HepG2 (cell line): ENCODE results near the gene GYPC. TPM values are rescaled to one million over a fixed set of nuclear protein-coding genes. Genes with fewer than 3 reads are reported as not detected.

ENCODE experiments used
- ATAC-seq: fragments of 200-7000 bp; cut with Tn5 transposase; 3 replicates; pipeline ENCODE4 v1.9.1; 2020; ENCODE audit warnings: mild to moderate bottlenecking, moderate library complexity
- BruUV-seq: library from RNA; stranded (reverse); fragments of 400-500 nt; replicated peaks from 2 replicates; lab custom pipeline; 2021; lab: Mats Ljungman, UMichigan
- CTCF ChIA-PET: fragments of 300-600 bp; formaldehyde crosslinking; extraction: SDS; loops from one replicate; lab custom pipeline; 2021; ENCODE audit warnings: low total read pairs, inconsistent platforms, low intra/inter-chr PET ratio; lab: Yijun Ruan, JAX
- POLR2A ChIA-PET: fragments of 350-600 bp; sonication (Branson Sonifier 250); formaldehyde crosslinking; loops from one replicate; lab custom pipeline; 2020; ENCODE audit warnings: antibody characterized with exemption, inconsistent platforms; lab: Yijun Ruan, JAX
- DNase-seq: peaks from one replicate; pipeline ENCODE4 v3.0.0-alpha.2; 2015; ENCODE audit warnings: low spot score
- FAIRE-seq: peaks from 3 replicates; lab custom pipeline; 2011; peaks lifted over from hg19 to GRCh38; lab: Jason Lieb, UNC
- H2AFZ ChIP-seq: one replicate; pipeline ENCODE4 v1.6.1; 2011; ENCODE audit warnings: low read length, inconsistent platforms
- H3K27ac ChIP-seq: fragments of 300-600 bp; 3 replicates; pipeline ENCODE4 v1.8.0; 2011; ENCODE audit warnings: mixed run types, mild to moderate bottlenecking, mixed read lengths, low read length, inconsistent platforms; ENCODE audit not compliant: insufficient read depth; ENCODE audit errors: extremely low read length
- H3K27me3 ChIP-seq, 2 experiments: fragments of 200-600 bp in 1 of 2; 2 replicates in 1 of 2; 3 replicates in 1 of 2; pipeline versions ENCODE4 v1.6.0 to v1.8.0; 2011; ENCODE audit warnings: low read length in 2 of 2, mild to moderate bottlenecking in 2 of 2, moderate library complexity in 2 of 2, inconsistent platforms in 1 of 2; ENCODE audit not compliant: insufficient read depth in 2 of 2, control insufficient read depth in 1 of 2
- H3K36me3 ChIP-seq, 2 experiments: fragments of 200-600 bp in 1 of 2; replicated peaks in 1 of 2; 2 replicates in 1 of 2; 3 replicates in 1 of 2; pipeline versions ENCODE4 v1.5.1 to v1.8.0; 2011; ENCODE audit warnings: low read length in 2 of 2, inconsistent platforms in 1 of 2; ENCODE audit not compliant: insufficient read depth in 2 of 2, control insufficient read depth in 1 of 2
- H3K4me1 ChIP-seq: 2 replicates; pipeline ENCODE4 v1.5.1; 2012; ENCODE audit warnings: low read length, inconsistent platforms; ENCODE audit not compliant: insufficient read depth
- H3K4me2 ChIP-seq: 2 replicates; pipeline ENCODE4 v1.6.0; 2011; ENCODE audit warnings: low read depth, low read length, inconsistent platforms
- H3K4me3 ChIP-seq, 3 experiments: fragments of 200-600 bp in 1 of 3; sonication (generic), shearing (Covaris generic) in 1 of 3; replicated peaks in 1 of 3; 2 replicates each; pipeline ENCODE4 v1.5.1; 2011 to 2016; ENCODE audit warnings: low read length in 3 of 3, inconsistent platforms in 2 of 3, low read depth in 2 of 3, mild to moderate bottlenecking in 2 of 3, control low read depth in 1 of 3, mixed read lengths in 1 of 3; ENCODE audit not compliant: insufficient read depth in 1 of 3
- H3K79me2 ChIP-seq: one replicate; pipeline ENCODE4 v1.6.1; 2011; ENCODE audit warnings: low read length, inconsistent platforms; ENCODE audit not compliant: insufficient read depth
- H3K9ac ChIP-seq: 2 replicates; pipeline ENCODE4 v1.6.0; 2011; ENCODE audit warnings: mild to moderate bottlenecking, low read depth, low read length, inconsistent platforms; ENCODE audit not compliant: insufficient read depth
- H3K9me3 ChIP-seq: 2 replicates; pipeline ENCODE4 v1.5.1; 2012; ENCODE audit warnings: mild to moderate bottlenecking, low read length
- H4K20me1 ChIP-seq: 2 replicates; pipeline ENCODE4 v1.6.0; 2011; ENCODE audit warnings: inconsistent platforms, mild to moderate bottlenecking, low read length, moderate library complexity; ENCODE audit not compliant: insufficient read depth
- HDAC1 ChIP-seq: sonication (generic); formaldehyde crosslinking; IDR thresholded peaks from 2 replicates; pipeline ENCODE4 v1.5.1; 2020; ENCODE audit warnings: mild to moderate bottlenecking, missing genetic modification reagents
- HNF4A ChIP-seq: sonication (generic); formaldehyde crosslinking; IDR thresholded peaks from 2 replicates; pipeline ENCODE4 v1.4.0; 2020; ENCODE audit warnings: missing genetic modification reagents
- HNRNPK ChIP-seq: fragments of 200-400 bp; formaldehyde crosslinking; IDR thresholded peaks from 2 replicates; pipeline ENCODE4 v1.6.1; 2018; ENCODE audit warnings: low read length, low read depth, moderate library complexity, mild to moderate bottlenecking; ENCODE audit not compliant: poor library complexity, severe bottlenecking
- IKZF5 ChIP-seq: IDR thresholded peaks from 2 replicates; pipeline ENCODE4 v1.6.1; 2018; ENCODE audit warnings: missing genetic modification reagents, mild to moderate bottlenecking, missing compliant biosample characterization
- MAZ ChIP-seq, 2 experiments: sonication (generic) in 1 of 2; formaldehyde crosslinking in 1 of 2; IDR thresholded peaks; 2 replicates each; pipeline versions ENCODE4 v1.5.0 to v1.6.1; 2012 to 2020; ENCODE audit warnings: low read depth in 2 of 2, mild to moderate bottlenecking in 2 of 2, borderline replicate concordance in 1 of 2, improper control_type of control experiment in 1 of 2, low read length in 1 of 2, missing genetic modification reagents in 1 of 2, moderate library complexity in 1 of 2
- REST ChIP-seq, 2 experiments: IDR thresholded peaks; 2 replicates each; pipeline ENCODE4 v1.6.1; 2011 to 2012; ENCODE audit warnings: low read length in 2 of 2, borderline replicate concordance in 1 of 2, low read depth in 1 of 2, mild to moderate bottlenecking in 1 of 2, moderate library complexity in 1 of 2
- YY1 ChIP-seq: IDR thresholded peaks from 2 replicates; pipeline ENCODE4 v1.6.1; 2011; ENCODE audit warnings: low read length, low read depth, moderate library complexity, mild to moderate bottlenecking; ENCODE audit not compliant: insufficient read depth, insufficient replicate concordance
- ZNF3 ChIP-seq: IDR thresholded peaks from 2 replicates; pipeline ENCODE4 v1.7.0; 2017; ENCODE audit warnings: inconsistent platforms
- ZNF549 ChIP-seq: sonication (generic); formaldehyde crosslinking; IDR thresholded peaks from 2 replicates; pipeline ENCODE4 v1.5.0; 2020; ENCODE audit warnings: missing genetic modification reagents
- ZNF564 ChIP-seq: sonication (generic); formaldehyde crosslinking; IDR thresholded peaks from 2 replicates; pipeline ENCODE4 v1.8.1; 2023; ENCODE audit warnings: mild to moderate bottlenecking, missing genetic modification reagents
- ZNF747 ChIP-seq: sonication (generic); formaldehyde crosslinking; IDR thresholded peaks from 2 replicates; pipeline ENCODE4 v1.8.1; 2023; ENCODE audit warnings: missing genetic modification reagents, mild to moderate bottlenecking, borderline replicate concordance
- ZNF777 ChIP-seq: sonication (generic); formaldehyde crosslinking; IDR thresholded peaks from 2 replicates; pipeline ENCODE4 v1.4.0; 2020; ENCODE audit warnings: missing genetic modification reagents
- ZNF782 ChIP-seq: sonication (generic); formaldehyde crosslinking; IDR thresholded peaks from 2 replicates; pipeline ENCODE4 v1.4.0; 2020; ENCODE audit warnings: missing genetic modification reagents, mild to moderate bottlenecking, borderline replicate concordance
- WGBS: methylation state at CpG from one replicate; pipeline ENCODE4 v1.1.6; 2017; ENCODE audit warnings: low lambda C conversion rate; 5-methylcytosine and 5-hydroxymethylcytosine counted together
- in situ Hi-C: cut with HindIII; loops from 2 replicates; pipeline ENCODE4 v1.10.0; 2017; ENCODE audit warnings: low pct_unique_long_range_greater_than_20kb; ENCODE audit not compliant: extremely low pct_ligation_motif_present
- intact Hi-C: fragments of 100-400 bp; cut with micrococcal nuclease; formaldehyde crosslinking; loops from one replicate; pipeline ENCODE4 v1.10.0; 2022; ENCODE audit not compliant: unreplicated experiment
- polyA plus RNA-seq, 8 experiments: library from polyadenylated mRNA; depleted of rRNA in 3 of 8; stranded (reverse) in 7 of 8; unstranded in 1 of 8; fragments of >200 nt; fragmentation: Illumina TruSeq in 4 of 8; extraction: Trizol in 4 of 8; gene quantifications; 2 replicates each; pipeline versions ENCODE4 v1.2.1 to v1.2.3, GENCODE V29; 2011 to 2016; ENCODE audit warnings: low read depth in 4 of 8, missing spikeins in 1 of 8, mixed read lengths in 1 of 8; ENCODE audit not compliant: insufficient read depth in 1 of 8
- total RNA-seq, 5 experiments: library from RNA; depleted of rRNA; stranded (reverse); fragments of >200 nt; fragmentation: Illumina TruSeq; extraction: Trizol; gene quantifications; 2 replicates each; pipeline ENCODE4 v1.2.3, GENCODE V29; 2016; ENCODE audit warnings: low read depth in 1 of 5
- TF ChIP-seq, protein P1 (sequence below): sonication (generic); formaldehyde crosslinking; IDR thresholded peaks from 2 replicates; pipeline ENCODE4 v1.5.0; 2020; ENCODE audit warnings: mild to moderate bottlenecking, missing genetic modification reagents, borderline replicate concordance

The GYPC gene
- total and polyA plus RNA-seq, 2 of the 13 experiments (the other 11 are each of a cell fraction or from before 2014, with no cell fraction given) = not detected

- CTCF ChIA-PET = no interaction called here
- no peaks in the 10 kb centered on the region for H3K79me2 ChIP-seq
- FAIRE-seq (no peak), DNase-seq (no peak), ATAC-seq (no peak)
- peaks cover 7% of the 10 kb centered on the region; the same call in 1 of the 2 replicates for H3K9me3 ChIP-seq
- no peaks in the 10 kb centered on the region for H3K36me3 ChIP-seq
- no peak overlapping the region for H3K27ac ChIP-seq
- no peak overlapping the region for H3K9ac ChIP-seq
- no peaks in the 10 kb centered on the region for H3K4me1 ChIP-seq
- WGBS = 11% methylated on average over 4 of the region's 4 CpGs
- H2AFZ ChIP-seq = no peak overlapping the region
- intact Hi-C loops = no loop called here
- no peak overlapping the region for H3K4me2 ChIP-seq
- no peaks in the 10 kb centered on the region for H4K20me1 ChIP-seq
- in situ Hi-C loops = no loop called here
- BruUV-seq = no TSS peak
- POLR2A ChIA-PET = no interaction called here
- H3K4me3 ChIP-seq = no peak overlapping the region
- H3K27me3 ChIP-seq = peaks cover 0 to 30% of the 10 kb centered on the region in 2 experiments; a peak in 2 of 5 replicates
- no peak for TF ChIP-seq ZNF782 (CRISPR knock-in tag)
- no peak for TF ChIP-seq REST (IDR thresholded peaks at IDR 0.05; ENCODE audit: borderline replicate concordance in 1 of 2, low read depth in 1 of 2, low read length in 2 of 2)
- TF ChIP-seq, protein P1, sequence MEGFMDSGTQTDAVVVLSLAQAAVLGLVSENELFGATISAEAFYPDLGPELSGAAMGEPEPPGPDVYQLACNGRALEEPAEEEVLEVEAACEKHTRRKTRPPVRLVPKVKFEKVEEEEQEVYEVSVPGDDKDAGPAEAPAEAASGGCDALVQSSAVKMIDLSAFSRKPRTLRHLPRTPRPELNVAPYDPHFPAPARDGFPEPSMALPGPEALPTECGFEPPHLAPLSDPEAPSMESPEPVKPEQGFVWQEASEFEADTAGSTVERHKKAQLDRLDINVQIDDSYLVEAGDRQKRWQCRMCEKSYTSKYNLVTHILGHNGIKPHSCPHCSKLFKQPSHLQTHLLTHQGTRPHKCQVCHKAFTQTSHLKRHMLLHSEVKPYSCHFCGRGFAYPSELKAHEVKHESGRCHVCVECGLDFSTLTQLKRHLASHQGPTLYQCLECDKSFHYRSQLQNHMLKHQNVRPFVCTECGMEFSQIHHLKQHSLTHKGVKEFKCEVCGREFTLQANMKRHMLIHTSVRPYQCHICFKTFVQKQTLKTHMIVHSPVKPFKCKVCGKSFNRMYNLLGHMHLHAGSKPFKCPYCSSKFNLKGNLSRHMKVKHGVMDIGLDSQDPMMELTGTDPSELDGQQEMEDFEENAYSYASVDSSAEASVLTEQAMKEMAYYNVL = no peak
- TF ChIP-seq HDAC1 (CRISPR knock-in tag) = no peak
- no peak for TF ChIP-seq YY1
- TF ChIP-seq ZNF564 (CRISPR knock-in tag) = no peak
- no peak for TF ChIP-seq ZNF549 (CRISPR knock-in tag)
- TF ChIP-seq HNF4A (CRISPR knock-in tag) = no peak
- TF ChIP-seq ZNF747 (CRISPR knock-in tag) = no peak
- no peak for TF ChIP-seq ZNF3 (CRISPR knock-in tag)
- TF ChIP-seq IKZF5 (CRISPR knock-in tag) = no peak
- no peak for TF ChIP-seq HNRNPK
- TF ChIP-seq ZNF777 (CRISPR knock-in tag) = no peak
- TF ChIP-seq MAZ (IDR thresholded peaks at IDR 0.05; ENCODE audit: borderline replicate concordance, low read depth, low read length) = no peak
- no peak for TF ChIP-seq MAZ (CRISPR knock-in tag; IDR thresholded peaks at IDR 0.05; ENCODE audit: low read depth)
Observed at GRCh38 chr2:126722546-126722945, 66.6 kb downstream of the GYPC start.
